GM23338 (cell line): ENCODE measurements around the gene LRP1B.

Experiments used
- CREB1 ChIP-seq: fragments of 250-450 bp; sonication (Bioruptor Pico); IDR thresholded peaks from 2 replicates; pipeline ENCODE4 v1.5.0; 2020; ENCODE audit warnings: low read depth, mild to moderate bottlenecking, moderate library complexity
- CTCF ChIP-seq, 2 experiments: fragments of 200-600 bp in 1 of 2; sonication (generic) in 1 of 2; conservative IDR thresholded peaks; 2 replicates each; pipeline versions ENCODE4 v1.5.1 to v1.6.1; 2016 to 2017; ENCODE audit warnings: antibody characterized with exemption in 2 of 2, low read depth in 2 of 2, mild to moderate bottlenecking in 2 of 2, moderate library complexity in 1 of 2
- ETS1 ChIP-seq: IDR thresholded peaks from 2 replicates; pipeline ENCODE4 v1.6.1; 2016; ENCODE audit warnings: antibody characterized with exemption
- EZH2 ChIP-seq: fragments of 200-600 bp; sonication (generic); IDR thresholded peaks from one replicate; pipeline ENCODE4 v1.8.0; 2017; ENCODE audit warnings: antibody characterized with exemption, mild to moderate bottlenecking, low read depth; ENCODE audit not compliant: unreplicated experiment
- EZH2phosphoT487 ChIP-seq: fragments of 200-600 bp; sonication (generic); IDR thresholded peaks from one replicate; pipeline ENCODE4 v1.8.1; 2018; ENCODE audit warnings: antibody characterized with exemption; ENCODE audit not compliant: unreplicated experiment
- JUNB ChIP-seq: IDR thresholded peaks from one replicate; pipeline ENCODE4 v1.6.1; 2016; ENCODE audit warnings: antibody characterized with exemption; ENCODE audit not compliant: unreplicated experiment
- NANOG ChIP-seq: IDR thresholded peaks from 2 replicates; pipeline ENCODE4 v1.6.1; 2016; ENCODE audit warnings: antibody characterized with exemption, borderline replicate concordance
- POLR2AphosphoS5 ChIP-seq: IDR thresholded peaks from 2 replicates; pipeline ENCODE4 v1.6.1; 2016; ENCODE audit warnings: antibody characterized with exemption, low read depth
- REST ChIP-seq: IDR thresholded peaks from one replicate; pipeline ENCODE4 v1.6.1; 2018; ENCODE audit warnings: antibody characterized with exemption; ENCODE audit not compliant: unreplicated experiment

- TF ChIP-seq CTCF (conservative IDR thresholded peaks at IDR 0.05; ENCODE audit: low read depth in 2 of 2) (no peak), REST (no peak), POLR2AphosphoS5 (no peak), CREB1 (CRISPR knock-in tag) (no peak), EZH2phosphoT487 (no peak), EZH2 (no peak), JUNB (no peak), NANOG (no peak), ETS1 (no peak)
These were observed 799.7 kb downstream of the LRP1B start for GRCh38 chr2:141331127-141331526.
